Esophagus squamous epithelium (tissue), 4 donors: Measurements from ENCODE around the gene NPIPB4.
"Not testable (repeated sequence)": the region's sequence is repeated elsewhere in the genome, so short reads cannot be mapped to it uniquely, and the experiment has no call there.

Experiments used
- CTCF ChIP-seq, 6 experiments: fragments of 450-650 bp in 4 of 6; fragments of 200-600 bp in 2 of 6; sonication (generic) in 2 of 6; IDR thresholded peaks; one replicate each; pipeline ENCODE4 v1.5.1; 2016 to 2019; ENCODE audit warnings: antibody characterized with exemption in 6 of 6, mild to moderate bottlenecking in 4 of 6, moderate library complexity in 4 of 6
- POLR2A ChIP-seq, 4 donors: fragments of 450-650 bp; IDR thresholded peaks; one replicate each; pipeline ENCODE4 v1.6.1; 2017; ENCODE audit warnings: antibody characterized with exemption in 4 of 4, mild to moderate bottlenecking in 4 of 4, moderate library complexity in 3 of 4

- not testable (repeated sequence) for TF ChIP-seq CTCF, POLR2A (IDR thresholded peaks at IDR 0.05)
These were observed 21.2 kb downstream of the NPIPB4 start for GRCh38 chr16:21836334-21836733.
